ENCODE results near the gene PRKRIP1.
"Not testable (repeated sequence)": the region's sequence is repeated elsewhere in the genome, so short reads cannot be mapped to it uniquely, and the experiment has no call there.

PRKRIP1 gene

GRCh38 chr7:102404005-102404861 is 8.1 kb downstream of the PRKRIP1 start:
- DNase-seq, result peak; percentile 58

GRCh38 chr7:102404862-102405188 is 8.7 kb downstream of the PRKRIP1 start:
- not testable (repeated sequence) for DNase-seq

GRCh38 chr7:102407910-102408309 is 11.7 kb downstream of the PRKRIP1 start:
- DNase-seq, result no peak

GRCh38 chr7:102408530-102408929 is 12.4 kb downstream of the PRKRIP1 start:
- not testable (repeated sequence) for DNase-seq

- no peak for DNase-seq
Observed at GRCh38 chr7:102409340-102409739, 13.2 kb downstream of the PRKRIP1 start.

- no peak for DNase-seq
Observed at GRCh38 chr7:102410123-102410522, 14.0 kb downstream of the PRKRIP1 start.

- no peak for DNase-seq
Observed at GRCh38 chr7:102410918-102411317, 14.8 kb downstream of the PRKRIP1 start.

GRCh38 chr7:102412548-102412947 is 16.4 kb downstream of the PRKRIP1 start:
- peak; percentile 15 for DNase-seq

- no peak for DNase-seq
Observed at GRCh38 chr7:102413091-102413490, 16.9 kb downstream of the PRKRIP1 start.

- no peak for DNase-seq
Observed at GRCh38 chr7:102413611-102414010, 17.4 kb downstream of the PRKRIP1 start.

- no peak for DNase-seq
Observed at GRCh38 chr7:102415685-102416225, 19.6 kb downstream of the PRKRIP1 start.

GRCh38 chr7:102416406-102416805 is 20.2 kb downstream of the PRKRIP1 start:
- no peak for DNase-seq

- no peak for DNase-seq
Observed at GRCh38 chr7:102417105-102417504, 20.9 kb downstream of the PRKRIP1 start.

- DNase-seq, result no peak
Observed at GRCh38 chr7:102418592-102418991, 22.4 kb downstream of the PRKRIP1 start.

- DNase-seq, result no peak
Observed at GRCh38 chr7:102421706-102422240, 25.6 kb downstream of the PRKRIP1 start.

GRCh38 chr7:102424129-102424551 is 28.0 kb downstream of the PRKRIP1 start:
- no peak for DNase-seq

GRCh38 chr7:102424787-102425218 is 28.6 kb downstream of the PRKRIP1 start:
- no peak for DNase-seq

GRCh38 chr7:102425639-102426267 is 29.6 kb downstream of the PRKRIP1 start:
- DNase-seq, result no peak

GRCh38 chr7:102426268-102427018 is 30.3 kb downstream of the PRKRIP1 start:
- DNase-seq, result no peak

GRCh38 chr7:102427019-102427405 is 30.8 kb downstream of the PRKRIP1 start:
- no peak for DNase-seq

GRCh38 chr7:102429141-102429899 is 33.2 kb downstream of the PRKRIP1 start:
- no peak for DNase-seq

GRCh38 chr7:102431617-102432298 is 35.6 kb downstream of the PRKRIP1 start:
- peak; percentile 69 for DNase-seq

All from NCI-H2171 treated with DMSO at 0.1 percent for 48 hours (cell line).